Fibroblast of skin of abdomen (primary cell): ENCODE results near the gene HLA-DRB5.
"Not testable (repeated sequence)": the region's sequence is repeated elsewhere in the genome, so short reads cannot be mapped to it uniquely, and the experiment has no call there.

Experiments
- DNase-seq: peaks from one replicate; pipeline ENCODE4 v3.0.0-alpha.2; 2013

The HLA-DRB5 gene

DNA sequence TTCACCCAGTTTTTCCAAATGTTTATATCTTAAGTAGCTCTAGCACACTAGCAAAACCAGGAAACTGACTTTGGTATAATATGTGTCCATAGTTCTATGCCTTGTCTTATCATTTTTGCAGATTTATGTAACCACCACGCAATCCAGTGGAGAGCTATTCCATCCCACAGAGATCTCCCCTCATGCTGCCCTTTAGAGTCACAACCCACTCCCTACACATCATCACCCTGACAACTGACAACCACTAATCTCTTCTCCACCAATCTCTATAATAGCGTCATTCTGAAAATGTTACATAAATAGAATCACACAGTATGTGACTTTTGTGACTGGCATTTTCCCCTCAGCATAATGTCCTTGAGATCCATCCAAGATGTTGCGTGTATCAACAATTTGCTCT lies 29.1 kb downstream of the HLA-DRB5 start:
- no peak for DNase-seq

DNA sequence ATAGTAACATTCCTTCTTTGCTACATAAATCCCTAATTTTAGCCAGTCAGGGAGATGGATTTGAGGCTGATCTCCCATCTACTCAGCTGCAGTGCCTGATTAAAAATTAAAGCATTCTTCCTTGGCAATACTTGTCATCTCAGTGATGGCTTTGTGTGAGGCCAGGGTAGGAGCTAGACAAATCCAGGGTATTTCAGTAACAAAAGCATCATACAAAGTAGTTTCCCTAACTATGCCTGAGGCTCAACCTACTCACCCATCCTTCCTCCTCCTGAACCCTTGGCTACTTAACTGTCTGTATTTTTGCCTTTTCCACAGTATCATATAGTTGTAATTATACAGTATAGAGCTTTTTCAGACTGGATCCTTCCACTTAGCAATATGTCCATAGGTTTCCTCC lies 37.7 kb downstream of the HLA-DRB5 start:
- no peak for DNase-seq

DNA sequence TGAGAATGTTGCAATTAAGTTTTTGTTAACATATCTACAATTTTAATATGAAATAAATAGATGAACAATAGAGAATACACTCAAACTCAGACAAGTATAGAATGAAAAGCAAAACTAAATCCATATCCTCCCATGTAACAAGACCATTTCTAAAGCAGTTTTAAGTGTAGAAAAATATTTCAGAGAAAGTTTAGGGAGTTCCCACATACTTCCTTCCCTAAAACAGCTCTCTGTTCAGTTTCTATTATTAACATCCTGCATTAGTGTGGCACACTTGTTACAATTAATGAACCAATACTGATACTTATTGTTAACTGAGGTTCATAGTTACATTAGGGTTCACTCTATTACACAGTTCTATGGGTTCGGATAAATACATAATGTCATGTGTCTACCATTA lies 38.4 kb downstream of the HLA-DRB5 start:
- no peak for DNase-seq

DNA sequence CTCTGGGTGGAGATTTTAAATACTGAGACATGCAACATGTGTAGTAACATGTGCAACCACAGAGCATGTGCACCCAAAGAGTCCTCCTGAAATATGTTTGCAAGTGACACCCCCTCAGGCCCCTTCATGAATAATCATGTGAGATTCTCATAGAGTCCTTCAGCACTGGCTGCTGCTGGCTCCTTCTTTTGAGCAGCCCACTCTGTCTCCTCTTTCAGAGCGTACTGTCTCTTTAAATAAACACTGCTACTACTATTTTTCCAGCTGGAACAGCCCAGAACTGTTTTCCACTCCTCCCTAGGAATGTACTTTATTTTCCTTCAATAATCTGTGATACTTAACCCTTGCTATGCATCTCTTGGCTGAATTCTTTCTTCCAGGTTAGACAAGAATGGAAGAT lies 42.0 kb downstream of the HLA-DRB5 start:
- DNase-seq: no peak

DNA sequence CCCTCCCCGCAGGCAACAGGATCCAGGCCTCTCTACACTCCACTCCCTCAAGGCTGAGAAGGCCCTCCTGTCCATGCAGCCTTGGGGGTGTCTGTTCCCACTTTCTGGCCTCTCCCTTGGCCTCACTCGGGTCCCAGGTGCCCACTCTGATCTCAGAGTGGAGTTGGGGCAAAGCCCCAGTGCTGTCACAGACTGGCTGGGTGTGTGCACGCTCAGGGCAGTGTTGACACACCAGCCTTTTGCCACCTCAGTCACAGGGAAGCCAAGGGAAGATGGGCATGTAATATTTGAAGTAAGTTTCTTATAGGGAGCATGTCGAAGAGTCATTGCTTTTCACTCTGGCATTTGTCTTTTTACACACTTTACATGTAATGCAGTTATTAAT lies 45.5 kb downstream of the HLA-DRB5 start:
- no peak for DNase-seq

DNA sequence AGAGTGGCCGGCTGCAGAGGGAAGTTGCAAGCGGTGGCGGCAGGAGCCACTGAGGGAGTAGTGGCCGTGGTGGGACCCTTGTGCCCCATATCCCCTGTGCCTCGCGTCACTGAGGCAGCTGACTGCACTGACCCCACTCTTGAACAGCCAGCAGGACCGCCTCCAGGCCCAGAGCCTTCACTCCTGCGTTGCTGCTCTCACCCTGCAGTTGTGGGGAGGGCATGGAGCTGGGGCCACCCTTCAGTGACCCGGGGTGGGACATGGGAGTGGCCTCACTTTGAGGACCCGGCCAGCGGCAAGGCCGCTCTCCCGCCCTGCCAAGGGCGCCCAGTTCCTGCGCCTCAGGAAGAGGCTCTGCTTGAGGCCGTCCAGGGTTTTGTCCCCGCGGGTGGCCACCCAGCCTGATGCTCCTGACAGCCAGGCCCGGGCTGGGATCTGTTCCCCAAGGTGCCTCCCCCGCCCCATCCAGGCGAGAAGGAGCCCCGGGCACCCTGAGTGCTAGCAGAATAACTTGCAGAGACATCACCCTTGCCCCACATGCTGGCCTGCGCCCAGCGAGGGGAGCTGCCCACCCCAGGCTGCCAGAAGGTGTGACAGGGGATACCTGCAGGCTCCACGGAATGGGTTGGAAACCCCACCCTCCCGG lies 46.0 kb downstream of the HLA-DRB5 start:
- no peak for DNase-seq

DNA sequence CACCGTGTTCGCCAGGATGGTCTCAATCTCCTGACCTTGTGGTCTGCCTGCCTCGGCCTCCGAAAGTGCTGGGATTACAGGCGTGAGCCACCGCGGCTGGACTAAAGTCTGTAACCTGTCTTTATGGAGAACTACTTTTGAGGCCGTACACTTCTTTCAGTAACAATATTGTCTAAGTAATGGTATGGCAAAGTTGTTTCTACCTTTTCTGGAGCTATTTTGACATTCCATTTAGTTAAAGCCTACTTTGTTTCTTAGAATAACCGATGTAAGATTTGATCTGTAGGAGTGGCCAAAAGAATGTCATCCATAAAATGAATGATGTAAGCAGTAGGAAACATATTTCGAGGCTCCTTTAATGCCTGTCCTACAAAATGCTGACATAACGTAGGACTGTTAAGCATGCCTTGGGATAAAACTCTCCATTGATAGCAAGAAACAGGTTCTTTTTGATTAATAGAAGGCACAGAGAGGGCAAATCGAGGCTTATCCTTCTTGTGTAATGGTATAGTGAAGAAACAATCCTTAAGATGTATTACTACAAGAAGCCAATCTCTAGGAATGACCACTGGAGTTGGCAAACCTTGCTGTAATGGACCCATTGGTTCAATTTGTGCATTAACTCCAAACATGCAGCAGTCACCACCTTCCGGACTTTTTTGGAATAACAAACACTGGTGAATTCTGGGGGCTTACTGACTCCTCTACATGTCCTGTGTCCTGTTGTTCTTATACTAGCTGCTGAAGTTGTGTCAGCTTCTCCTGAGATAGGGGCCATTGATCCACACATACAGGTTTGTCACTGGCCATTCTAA lies 54.5 kb downstream of the HLA-DRB5 start:
- no peak for DNase-seq

DNA sequence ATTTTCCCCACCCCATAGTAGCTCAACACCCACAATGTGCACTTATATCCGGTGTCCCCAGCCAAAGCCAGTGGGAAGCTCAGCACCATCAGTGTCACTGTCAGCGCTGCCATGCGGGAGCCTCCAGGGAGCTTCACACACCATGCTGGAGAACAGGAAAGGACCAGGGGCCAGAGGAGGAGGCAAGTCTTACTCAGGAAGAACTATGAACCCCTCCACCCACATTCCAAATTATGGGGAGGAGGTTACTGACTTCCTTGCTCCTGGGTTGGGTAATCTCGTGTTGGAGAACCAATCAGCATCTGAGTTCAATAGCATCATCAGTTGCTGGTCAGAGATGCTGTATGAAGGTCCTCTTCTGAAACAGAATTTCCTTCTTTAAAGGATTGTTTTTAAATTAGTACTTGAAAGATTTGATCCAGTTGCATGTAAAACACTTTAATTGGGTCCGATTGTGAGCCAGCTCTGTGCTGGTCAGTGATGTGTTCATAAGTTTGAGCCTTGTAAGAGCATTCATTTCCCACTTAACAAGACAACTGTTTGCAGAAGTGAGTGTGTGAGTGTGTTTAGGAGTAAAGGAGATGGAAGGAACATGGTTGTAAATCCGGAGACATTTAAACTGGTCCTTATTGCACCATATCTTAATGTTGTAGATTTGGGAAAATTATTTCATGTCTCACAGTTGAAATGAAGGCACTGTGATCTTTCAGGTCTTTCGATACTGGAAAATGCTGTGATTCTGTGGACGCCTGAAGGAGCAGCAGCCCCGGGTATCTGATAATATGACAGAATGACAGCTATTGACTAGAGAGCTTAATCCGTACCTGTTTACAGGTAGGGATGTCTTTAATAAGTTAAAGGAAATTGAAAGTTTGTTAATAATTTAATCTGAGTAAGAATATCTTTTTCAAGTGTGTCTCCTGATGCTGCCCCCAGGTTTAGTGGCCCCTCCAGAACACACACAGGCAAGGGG lies 56.4 kb downstream of the HLA-DRB5 start:
- DNase-seq: not testable (repeated sequence)

DNA sequence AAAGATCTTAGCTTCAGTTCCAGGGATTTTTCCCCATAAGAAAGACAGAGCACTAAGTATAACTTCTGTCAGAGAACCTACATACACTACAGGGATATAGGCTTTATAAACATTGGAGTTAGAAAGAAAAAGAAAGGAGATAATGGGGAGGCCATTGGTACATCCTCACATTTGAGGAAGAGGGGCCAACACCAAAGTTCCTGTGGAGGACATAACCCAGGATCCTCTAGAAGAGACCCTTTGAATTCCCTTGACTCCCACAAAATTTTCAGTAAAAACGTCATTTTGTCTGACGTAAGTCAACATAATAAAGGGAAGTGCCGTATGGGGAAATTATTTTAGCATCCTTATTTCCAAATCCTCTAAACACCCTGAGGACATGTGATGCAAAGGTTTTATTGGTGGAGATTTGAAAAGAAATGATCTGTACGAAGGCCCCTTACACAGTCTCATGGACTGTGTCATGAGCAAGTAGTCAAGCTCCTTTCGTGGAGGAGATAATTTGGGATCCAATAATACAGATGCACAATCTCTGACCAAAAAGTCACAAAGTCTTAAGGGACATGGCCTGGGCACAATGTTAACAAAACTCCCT lies 57.2 kb downstream of the HLA-DRB5 start:
- no peak for DNase-seq

DNA sequence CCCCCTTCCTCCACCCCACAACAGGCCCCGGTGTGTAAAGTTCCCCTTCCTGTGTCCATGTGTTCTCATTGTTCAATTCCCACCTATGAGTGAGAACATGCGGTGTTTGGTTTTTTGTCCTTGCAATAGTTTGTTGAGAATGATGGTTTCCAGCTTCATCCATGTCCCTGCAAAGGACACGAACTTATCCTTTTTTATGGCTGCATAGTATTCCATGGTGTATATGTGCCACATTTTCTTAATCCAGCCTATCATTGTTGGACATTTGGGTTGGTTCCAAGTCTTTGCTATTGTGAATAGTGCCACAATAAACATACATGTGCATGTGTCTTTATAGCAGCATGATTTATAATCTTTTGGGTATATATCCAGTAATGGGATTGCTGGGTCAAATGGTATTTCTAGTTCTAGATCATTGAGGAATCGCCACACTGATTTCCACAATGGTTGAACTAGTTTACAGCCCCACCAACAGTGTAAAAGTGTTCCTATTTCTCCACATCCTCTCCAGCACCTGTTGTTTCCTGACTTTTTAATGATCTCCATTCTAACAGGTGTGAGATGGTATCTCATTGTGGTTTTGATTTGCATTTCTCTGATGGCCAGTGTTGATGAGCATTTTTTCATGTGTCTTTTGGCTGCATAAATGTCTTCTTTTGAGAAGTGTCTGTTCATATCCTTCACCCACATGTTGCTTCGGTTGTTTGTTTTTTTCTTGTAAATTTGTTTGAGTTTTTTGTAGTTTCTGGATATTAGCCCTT lies 62.2 kb downstream of the HLA-DRB5 start:
- DNase-seq: not testable (repeated sequence)
